ENCODE data around the gene RFC3.

RFC3 gene

DNA sequence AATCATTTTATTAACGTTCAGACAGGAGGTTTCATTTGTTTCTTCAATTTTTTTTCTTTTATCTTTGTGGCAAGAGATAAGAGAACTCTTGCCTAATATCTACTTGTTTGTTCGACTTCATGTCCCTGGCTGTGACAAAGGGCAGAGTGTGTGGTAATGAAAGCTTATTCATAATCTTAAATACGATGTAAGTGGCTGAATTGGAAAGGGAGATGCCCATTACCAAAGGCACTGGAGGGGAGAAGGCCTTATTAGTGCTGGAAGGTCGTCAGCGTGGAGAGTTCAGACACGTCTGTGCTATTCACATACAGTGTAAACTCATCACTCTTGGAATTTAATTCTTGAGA, 54.0 kb downstream of the RFC3 start:
- TF ChIP-seq, protein P1, sequence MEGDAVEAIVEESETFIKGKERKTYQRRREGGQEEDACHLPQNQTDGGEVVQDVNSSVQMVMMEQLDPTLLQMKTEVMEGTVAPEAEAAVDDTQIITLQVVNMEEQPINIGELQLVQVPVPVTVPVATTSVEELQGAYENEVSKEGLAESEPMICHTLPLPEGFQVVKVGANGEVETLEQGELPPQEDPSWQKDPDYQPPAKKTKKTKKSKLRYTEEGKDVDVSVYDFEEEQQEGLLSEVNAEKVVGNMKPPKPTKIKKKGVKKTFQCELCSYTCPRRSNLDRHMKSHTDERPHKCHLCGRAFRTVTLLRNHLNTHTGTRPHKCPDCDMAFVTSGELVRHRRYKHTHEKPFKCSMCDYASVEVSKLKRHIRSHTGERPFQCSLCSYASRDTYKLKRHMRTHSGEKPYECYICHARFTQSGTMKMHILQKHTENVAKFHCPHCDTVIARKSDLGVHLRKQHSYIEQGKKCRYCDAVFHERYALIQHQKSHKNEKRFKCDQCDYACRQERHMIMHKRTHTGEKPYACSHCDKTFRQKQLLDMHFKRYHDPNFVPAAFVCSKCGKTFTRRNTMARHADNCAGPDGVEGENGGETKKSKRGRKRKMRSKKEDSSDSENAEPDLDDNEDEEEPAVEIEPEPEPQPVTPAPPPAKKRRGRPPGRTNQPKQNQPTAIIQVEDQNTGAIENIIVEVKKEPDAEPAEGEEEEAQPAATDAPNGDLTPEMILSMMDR (IDR thresholded peaks at IDR 0.05; ENCODE audit: insufficient read depth, low read length) = no peak
- TF ChIP-seq, protein P2, sequence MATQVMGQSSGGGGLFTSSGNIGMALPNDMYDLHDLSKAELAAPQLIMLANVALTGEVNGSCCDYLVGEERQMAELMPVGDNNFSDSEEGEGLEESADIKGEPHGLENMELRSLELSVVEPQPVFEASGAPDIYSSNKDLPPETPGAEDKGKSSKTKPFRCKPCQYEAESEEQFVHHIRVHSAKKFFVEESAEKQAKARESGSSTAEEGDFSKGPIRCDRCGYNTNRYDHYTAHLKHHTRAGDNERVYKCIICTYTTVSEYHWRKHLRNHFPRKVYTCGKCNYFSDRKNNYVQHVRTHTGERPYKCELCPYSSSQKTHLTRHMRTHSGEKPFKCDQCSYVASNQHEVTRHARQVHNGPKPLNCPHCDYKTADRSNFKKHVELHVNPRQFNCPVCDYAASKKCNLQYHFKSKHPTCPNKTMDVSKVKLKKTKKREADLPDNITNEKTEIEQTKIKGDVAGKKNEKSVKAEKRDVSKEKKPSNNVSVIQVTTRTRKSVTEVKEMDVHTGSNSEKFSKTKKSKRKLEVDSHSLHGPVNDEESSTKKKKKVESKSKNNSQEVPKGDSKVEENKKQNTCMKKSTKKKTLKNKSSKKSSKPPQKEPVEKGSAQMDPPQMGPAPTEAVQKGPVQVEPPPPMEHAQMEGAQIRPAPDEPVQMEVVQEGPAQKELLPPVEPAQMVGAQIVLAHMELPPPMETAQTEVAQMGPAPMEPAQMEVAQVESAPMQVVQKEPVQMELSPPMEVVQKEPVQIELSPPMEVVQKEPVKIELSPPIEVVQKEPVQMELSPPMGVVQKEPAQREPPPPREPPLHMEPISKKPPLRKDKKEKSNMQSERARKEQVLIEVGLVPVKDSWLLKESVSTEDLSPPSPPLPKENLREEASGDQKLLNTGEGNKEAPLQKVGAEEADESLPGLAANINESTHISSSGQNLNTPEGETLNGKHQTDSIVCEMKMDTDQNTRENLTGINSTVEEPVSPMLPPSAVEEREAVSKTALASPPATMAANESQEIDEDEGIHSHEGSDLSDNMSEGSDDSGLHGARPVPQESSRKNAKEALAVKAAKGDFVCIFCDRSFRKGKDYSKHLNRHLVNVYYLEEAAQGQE (IDR thresholded peaks at IDR 0.05; ENCODE audit: insufficient replicate concordance, low read depth) = no peak
- TF ChIP-seq POLR2AphosphoS5 (IDR thresholded peaks at IDR 0.05; ENCODE audit: low read depth) (no peak), SPI1 (IDR thresholded peaks at IDR 0.05; ENCODE audit: borderline replicate concordance, low read depth) (no peak), GABPA (IDR thresholded peaks at IDR 0.05; ENCODE audit: low read depth) (no peak)
- H3K4me3 ChIP-seq (replicated peaks; ENCODE audit: insufficient read depth, low read length) = no peak overlapping the region
- H3K27ac ChIP-seq (replicated peaks) = no peak overlapping the region
- H3K27me3 ChIP-seq (ENCODE audit: insufficient read depth, poor library complexity, severe bottlenecking) = no peaks in the 10 kb centered on the region
- DNase-seq (ENCODE audit: low read depth in 1 of 2, low spot score in 1 of 2) = no peak

DNA sequence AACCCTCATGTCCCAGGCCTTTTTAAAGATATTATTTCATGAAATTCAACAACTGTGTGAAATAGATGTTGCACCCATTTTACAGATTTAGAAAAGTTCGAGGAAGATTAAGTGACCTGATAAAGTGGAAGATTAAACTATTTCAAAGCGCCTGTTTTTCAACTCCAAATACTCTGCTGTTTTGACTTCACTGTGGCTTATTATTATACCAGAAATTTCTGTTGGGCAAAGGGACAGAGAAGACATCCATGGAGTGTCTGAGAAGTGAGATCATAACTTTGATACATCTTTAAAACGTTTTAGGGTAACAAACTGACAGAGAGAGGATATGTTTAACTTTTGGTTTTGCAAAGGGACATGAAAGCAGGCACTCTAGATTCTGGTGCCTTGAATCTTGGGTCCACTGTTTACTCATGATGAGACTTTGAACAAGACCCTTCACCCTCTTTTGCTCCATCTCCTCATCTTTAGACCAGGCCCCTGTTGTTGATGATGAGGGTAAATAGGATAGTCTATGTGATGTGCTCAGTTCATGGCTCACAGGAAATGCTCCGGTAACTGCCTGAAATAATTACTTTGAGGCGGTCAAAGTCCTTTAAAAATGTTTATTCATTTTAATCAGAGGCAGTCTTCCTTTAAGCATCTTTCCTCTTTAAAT, 55.4 kb downstream of the RFC3 start:
- H3K27ac ChIP-seq (replicated peaks) = no peak overlapping the region
- H3K27me3 ChIP-seq (ENCODE audit: insufficient read depth, poor library complexity, severe bottlenecking) = no peaks in the 10 kb centered on the region
- H3K4me3 ChIP-seq (replicated peaks; ENCODE audit: insufficient read depth, low read length) = no peak overlapping the region
- TF ChIP-seq SPI1 (IDR thresholded peaks at IDR 0.05; ENCODE audit: borderline replicate concordance, low read depth) (no peak), GABPA (IDR thresholded peaks at IDR 0.05; ENCODE audit: low read depth) (no peak), POLR2AphosphoS5 (IDR thresholded peaks at IDR 0.05; ENCODE audit: low read depth) (no peak)
- TF ChIP-seq, protein P2 (IDR thresholded peaks at IDR 0.05; ENCODE audit: insufficient replicate concordance, low read depth) = no peak
- TF ChIP-seq, protein P1 (IDR thresholded peaks at IDR 0.05; ENCODE audit: insufficient read depth, low read length) = no peak
- no peak for DNase-seq (ENCODE audit: low read depth in 1 of 2, low spot score in 1 of 2)

DNA sequence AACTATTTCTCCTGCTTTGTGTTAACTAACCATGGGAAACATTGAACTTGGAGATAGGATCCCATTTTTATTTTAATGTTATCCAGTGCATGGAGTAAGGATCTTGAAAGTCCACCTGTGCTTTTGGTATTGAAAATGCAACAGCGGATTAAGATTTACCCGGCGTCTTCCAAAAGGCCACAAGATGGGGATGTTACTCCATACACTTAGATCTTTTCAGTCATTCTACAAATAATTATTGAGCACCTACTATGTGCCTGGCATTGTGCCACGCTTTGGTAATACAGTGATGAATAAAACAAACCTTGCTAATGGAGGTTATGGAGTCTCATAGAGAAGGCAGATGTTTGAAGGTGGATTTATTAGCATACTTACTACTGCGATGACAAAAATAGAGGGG, 56.9 kb downstream of the RFC3 start:
- no peaks in the 10 kb centered on the region for H3K27me3 ChIP-seq (ENCODE audit: insufficient read depth, poor library complexity, severe bottlenecking)
- TF ChIP-seq SPI1 (IDR thresholded peaks at IDR 0.05; ENCODE audit: borderline replicate concordance, low read depth) = no peak
- no peak for TF ChIP-seq GABPA (IDR thresholded peaks at IDR 0.05; ENCODE audit: low read depth)
- TF ChIP-seq, protein P1 (IDR thresholded peaks at IDR 0.05; ENCODE audit: insufficient read depth, low read length) = no peak
- TF ChIP-seq POLR2AphosphoS5 (IDR thresholded peaks at IDR 0.05; ENCODE audit: low read depth) = no peak
- TF ChIP-seq, protein P2 (IDR thresholded peaks at IDR 0.05; ENCODE audit: insufficient replicate concordance, low read depth) = no peak
- no peak for DNase-seq (ENCODE audit: low read depth in 1 of 2, low spot score in 1 of 2)
- no peak overlapping the region for H3K27ac ChIP-seq (replicated peaks)
- H3K4me3 ChIP-seq (replicated peaks; ENCODE audit: insufficient read depth, low read length) = no peak overlapping the region
